IMR-90 (cell line): ENCODE measurements around the gene CTPS1. TPM values are rescaled to one million over a fixed set of nuclear protein-coding genes. Genes with fewer than 3 reads are reported as not detected.

Experiments used
- ATAC-seq: fragments of 200-7000 bp; cut with Tn5 transposase; 2 replicates; pipeline ENCODE4 v1.9.1; 2020; ENCODE audit warnings: low read depth, mild to moderate bottlenecking, moderate library complexity
- BruUV-seq: library from RNA; stranded (reverse); fragments of 400-500 nt; replicated peaks from 2 replicates; lab custom pipeline; 2021; lab: Mats Ljungman, UMichigan
- CTCF ChIA-PET: fragments of 300-600 bp; formaldehyde crosslinking; extraction: SDS; loops from one replicate; lab custom pipeline; 2021; ENCODE audit warnings: antibody characterized with exemption; lab: Yijun Ruan, JAX
- POLR2A ChIA-PET: fragments of 300-600 bp; sonication (Branson Sonifier 250); formaldehyde crosslinking; loops from one replicate; lab custom pipeline; 2022; ENCODE audit warnings: antibody characterized with exemption; ENCODE audit not compliant: unreplicated experiment; lab: Charles Lee
- DNase-seq: peaks from one replicate; pipeline ENCODE4 v3.0.0; 2013
- H2AFZ ChIP-seq: replicated peaks from 2 replicates; pipeline ENCODE3; 2013; ENCODE audit warnings: low read length, mild to moderate bottlenecking; ENCODE audit not compliant: poor library complexity
- H2AK5ac ChIP-seq: 2 replicates; pipeline ENCODE4 v1.6.1; 2013; ENCODE audit warnings: low read depth, low read length, inconsistent platforms
- H2AK9ac ChIP-seq: replicated peaks from 2 replicates; pipeline ENCODE3; 2013; ENCODE audit warnings: mild to moderate bottlenecking, low read depth, low read length, moderate library complexity; ENCODE audit not compliant: poor library complexity
- H2BK120ac ChIP-seq: 2 replicates; pipeline ENCODE4 v1.6.1; 2013; ENCODE audit warnings: low read depth, low read length, inconsistent platforms
- H2BK15ac ChIP-seq: 3 replicates; pipeline ENCODE4 v1.6.1; 2013; ENCODE audit warnings: low read depth, low read length, inconsistent platforms
- H2BK20ac ChIP-seq: 2 replicates; pipeline ENCODE4 v1.6.1; 2013; ENCODE audit warnings: low read depth, mild to moderate bottlenecking, inconsistent platforms, low read length, moderate library complexity
- H2BK5ac ChIP-seq: 2 replicates; pipeline ENCODE4 v1.6.1; 2013; ENCODE audit warnings: mild to moderate bottlenecking, low read depth, low read length, inconsistent platforms; ENCODE audit not compliant: poor library complexity, severe bottlenecking
- H3K14ac ChIP-seq: replicated peaks from 2 replicates; pipeline ENCODE4 v1.6.1; 2013; ENCODE audit warnings: low read depth, low read length, inconsistent platforms
- H3K18ac ChIP-seq: 2 replicates; pipeline ENCODE4 v1.6.1; 2013; ENCODE audit warnings: low read depth, low read length, control low read depth
- H3K23ac ChIP-seq: 2 replicates; pipeline ENCODE4 v1.6.1; 2013; ENCODE audit warnings: low read depth, low read length, inconsistent platforms
- H3K27ac ChIP-seq: 2 replicates; pipeline ENCODE4 v1.5.1; 2013; ENCODE audit warnings: mild to moderate bottlenecking, control low read depth, low read length; ENCODE audit not compliant: insufficient read depth
- H3K27me3 ChIP-seq: 2 replicates; pipeline ENCODE4 v1.6.1; 2013; ENCODE audit warnings: low read length; ENCODE audit not compliant: control insufficient read depth, insufficient read depth
- H3K36me3 ChIP-seq: 2 replicates; pipeline ENCODE4 v1.6.1; 2013; ENCODE audit warnings: low read length, mixed read lengths; ENCODE audit not compliant: control insufficient read depth, insufficient read depth
- H3K4ac ChIP-seq: 2 replicates; pipeline ENCODE4 v1.6.1; 2013; ENCODE audit warnings: low read depth, low read length, inconsistent platforms
- H3K4me1 ChIP-seq: 2 replicates; pipeline ENCODE4 v1.6.1; 2013; ENCODE audit warnings: low read length, mixed read lengths; ENCODE audit not compliant: control insufficient read depth, insufficient read depth
- H3K4me2 ChIP-seq: 2 replicates; pipeline ENCODE4 v1.6.1; 2013; ENCODE audit warnings: low read depth, mild to moderate bottlenecking, control low read depth, low read length, moderate library complexity
- H3K4me3 ChIP-seq: 2 replicates; pipeline ENCODE4 v1.5.1; 2013; ENCODE audit warnings: low read depth, mild to moderate bottlenecking, control low read depth, low read length, moderate library complexity; ENCODE audit not compliant: insufficient read depth
- H3K56ac ChIP-seq: 2 replicates; pipeline ENCODE4 v1.6.1; 2013; ENCODE audit warnings: low read length, inconsistent platforms; ENCODE audit not compliant: insufficient read depth; ENCODE audit errors: extremely low read depth
- H3K79me1 ChIP-seq, 2 experiments: 2 replicates each; pipeline ENCODE4 v1.6.1; 2013; ENCODE audit warnings: low read length in 2 of 2, inconsistent platforms in 1 of 2, low read depth in 1 of 2
- H3K9ac ChIP-seq: 2 replicates; pipeline ENCODE4 v1.6.1; 2013; ENCODE audit warnings: low read depth, low read length, control low read depth
- H3K9me1 ChIP-seq: 2 replicates; pipeline ENCODE4 v1.6.1; 2013; ENCODE audit warnings: low read length, inconsistent platforms; ENCODE audit not compliant: insufficient read depth
- H3K9me3 ChIP-seq: 2 replicates; pipeline ENCODE4 v1.6.1; 2013; ENCODE audit warnings: low read length; ENCODE audit not compliant: control insufficient read depth, insufficient read depth
- H4K20me1 ChIP-seq: 2 replicates; pipeline ENCODE4 v1.6.1; 2013; ENCODE audit warnings: low read length, inconsistent platforms; ENCODE audit not compliant: insufficient read depth
- H4K5ac ChIP-seq: 2 replicates; pipeline ENCODE4 v1.6.1; 2013; ENCODE audit warnings: mild to moderate bottlenecking, low read depth, low read length, control low read depth
- H4K8ac ChIP-seq, 2 experiments: 2 replicates each; pipeline ENCODE4 v1.6.1; 2013; ENCODE audit warnings: low read depth in 2 of 2, low read length in 2 of 2, control low read depth in 1 of 2, inconsistent platforms in 1 of 2
- H4K91ac ChIP-seq: 2 replicates; pipeline ENCODE4 v1.6.1; 2013; ENCODE audit warnings: low read depth, low read length, inconsistent platforms; ENCODE audit not compliant: insufficient read depth
- CHD1 ChIP-seq: IDR thresholded peaks from 2 replicates; pipeline ENCODE4 v1.6.1; 2012; ENCODE audit warnings: low read depth, low read length, improper control_type of control experiment
- ELK1 ChIP-seq: fragments of 150-350 bp; IDR thresholded peaks from 2 replicates; pipeline ENCODE4 v1.6.1; 2016; ENCODE audit warnings: low read depth, mild to moderate bottlenecking, low read length, moderate library complexity, borderline replicate concordance
- FOS ChIP-seq: fragments of 150-350 bp; IDR thresholded peaks from 2 replicates; pipeline ENCODE4 v1.6.1; 2016; ENCODE audit warnings: low read depth, low read length
- MAFK ChIP-seq: IDR thresholded peaks from 2 replicates; pipeline ENCODE4 v1.6.1; 2012; ENCODE audit warnings: low read depth, low read length, improper control_type of control experiment
- MAZ ChIP-seq: IDR thresholded peaks from 2 replicates; pipeline ENCODE4 v1.6.1; 2012; ENCODE audit warnings: low read depth, mild to moderate bottlenecking, low read length, improper control_type of control experiment, moderate library complexity, borderline replicate concordance
- MXI1 ChIP-seq: IDR thresholded peaks from 2 replicates; pipeline ENCODE4 v1.6.1; 2012; ENCODE audit warnings: low read depth, mild to moderate bottlenecking, low read length, moderate library complexity, borderline replicate concordance
- NFE2L2 ChIP-seq: fragments of 150-350 bp; IDR thresholded peaks from 2 replicates; pipeline ENCODE4 v1.6.1; 2016; ENCODE audit warnings: low read depth, mild to moderate bottlenecking, low read length
- POLR2A ChIP-seq: IDR thresholded peaks from 2 replicates; pipeline ENCODE4 v1.6.1; 2012; ENCODE audit warnings: mild to moderate bottlenecking, low read depth, low read length
- RAD21 ChIP-seq: IDR thresholded peaks from 2 replicates; pipeline ENCODE4 v1.6.1; 2012; ENCODE audit warnings: low read length, improper control_type of control experiment
- RCOR1 ChIP-seq: IDR thresholded peaks from 2 replicates; pipeline ENCODE4 v1.6.1; 2012; ENCODE audit warnings: mild to moderate bottlenecking, low read length, improper control_type of control experiment; ENCODE audit not compliant: insufficient replicate concordance
- SMC3 ChIP-seq: fragments of 150-350 bp; IDR thresholded peaks from 2 replicates; pipeline ENCODE4 v1.6.1; 2016; ENCODE audit warnings: low read depth, mild to moderate bottlenecking, antibody characterized with exemption, low read length, moderate library complexity
- USF2 ChIP-seq: fragments of 150-350 bp; IDR thresholded peaks from 2 replicates; pipeline ENCODE4 v1.6.1; 2017; ENCODE audit warnings: mild to moderate bottlenecking, antibody characterized with exemption, low read length, low read depth
- WGBS, 2 experiments: methylation state at CpG; one replicate each; pipeline versions ENCODE4 v1.1.5 to v1.1.7; 2013; ENCODE audit warnings: missing lambda C conversion rate in 2 of 2; ENCODE audit not compliant: insufficient read length in 1 of 2; ENCODE audit errors: extremely low coverage in 2 of 2; 5-methylcytosine and 5-hydroxymethylcytosine counted together
- dilution Hi-C: fragments of 300-500 bp; cut with HindIII; formaldehyde crosslinking; loops from one replicate; pipeline ENCODE4 v1.14.3; 2018; ENCODE audit warnings: low sequenced_read_pairs; ENCODE audit not compliant: unreplicated experiment
- in situ Hi-C: fragments of 300-500 bp; cut with MboI; formaldehyde crosslinking; loops from 3 replicates; pipeline ENCODE4 v1.14.3; 2019; ENCODE audit warnings: low sequenced_read_pairs, inconsistent platforms, mixed read lengths
- intact Hi-C: fragments of 100-400 bp; cut with micrococcal nuclease; formaldehyde crosslinking; loops from 2 replicates; pipeline ENCODE4 v1.10.0; 2022
- polyA plus RNA-seq, 3 experiments: library from polyadenylated mRNA; depleted of rRNA; stranded (reverse); fragments of >200 nt; gene quantifications; 2 replicates each; pipeline ENCODE4 v1.2.3, GENCODE V29; 2012; ENCODE audit warnings: low replicate concordance in 1 of 3
- total RNA-seq: library from RNA; depleted of rRNA; stranded (reverse); fragments of >200 nt; gene quantifications from 2 replicates; pipeline ENCODE4 v1.2.3, GENCODE V29; 2012
- TF ChIP-seq, protein P1 (sequence below): conservative IDR thresholded peaks from 2 replicates; pipeline ENCODE4 v1.5.1; 2012; ENCODE audit warnings: mild to moderate bottlenecking, low read depth, low read length, improper control_type of control experiment

Gene CTPS1
- total and polyA plus RNA-seq, 2 of the 4 experiments (the other 2 are of a cell fraction): 40.4 to 41.0 TPM

GRCh38 chr1:40948741-40949443, 30.6 kb upstream of the CTPS1 start:
- no peak overlapping the region for H3K4me2 ChIP-seq
- H3K9me1 ChIP-seq: 0 out of 2 replicates have a peak, but pooled peaks cover 6% of the 10 kb centered on the region
- H3K27ac ChIP-seq: peak overlapping the region; percentile 16; the same call in 1 of the 2 replicates
- no peaks in the 10 kb centered on the region for H4K20me1 ChIP-seq
- no peak overlapping the region for H4K91ac ChIP-seq
- intact Hi-C loops (no loop called here), in situ Hi-C loops (no loop called here), dilution Hi-C loops (no loop called here)
- peak overlapping the region; percentile 51; the same call in 1 of the 2 replicates for H2BK120ac ChIP-seq
- peak overlapping the region; percentile 85 for H2AFZ ChIP-seq
- H3K14ac ChIP-seq: peak overlapping the region; percentile 64; the same call in 1 of the 2 replicates
- H3K9ac ChIP-seq: no peak overlapping the region
- H3K4me3 ChIP-seq: no peak overlapping the region
- peak overlapping the region; percentile 22; the same call in 1 of the 3 replicates for H2BK15ac ChIP-seq
- peak overlapping the region; percentile 64 for H2BK5ac ChIP-seq
- H3K18ac ChIP-seq: peak overlapping the region; percentile 9; the same call in 1 of the 2 replicates
- H2BK20ac ChIP-seq: peak overlapping the region; percentile 69
- H4K5ac ChIP-seq: 0 out of 2 replicates have a peak overlapping the region, but pooled peaks have one; percentile 13
- peaks cover 6% of the 10 kb centered on the region for H3K4me1 ChIP-seq
- H3K36me3 ChIP-seq: no peaks in the 10 kb centered on the region
- POLR2A ChIA-PET: no interaction called here
- no TSS peak for BruUV-seq
- 52% methylated on average over 4 of the region's 9 CpGs; no CpG with 5 or more reads in 1 of the 2 experiments for WGBS, 2 experiments
- H3K4ac ChIP-seq: peak overlapping the region; percentile 63
- ATAC-seq: peak; percentile 62
- H3K9me3 ChIP-seq: peaks cover 5% of the 10 kb centered on the region; the same call in 1 of the 2 replicates
- H3K79me1 ChIP-seq: no peaks in the 10 kb centered on the region
- no peak overlapping the region for H3K56ac ChIP-seq
- peak; percentile 73 for DNase-seq
- H3K23ac ChIP-seq: peak overlapping the region; percentile 59; the same call in 1 of the 2 replicates
- peak overlapping the region; percentile 17; the same call in 1 of the 2 replicates for H2AK5ac ChIP-seq
- peak overlapping the region; percentile 33 for H2AK9ac ChIP-seq
- no peaks in the 10 kb centered on the region for H3K27me3 ChIP-seq
- peak overlapping the region in 1 of 2 experiments; percentile 81; a peak in 1 of 4 replicates for H4K8ac ChIP-seq
- CTCF ChIA-PET: interaction anchor here (0.6 to 3.9 kb wide), 15 partner anchors 9 to 1375 kb away, joined by 3 to 30 read pairs (median 4); partner anchors contain the start of gene CITED4
- no peak for TF ChIP-seq MAZ
- no peak for TF ChIP-seq MXI1
- TF ChIP-seq USF2: no peak
- no peak for TF ChIP-seq NFE2L2
- TF ChIP-seq, protein P1, sequence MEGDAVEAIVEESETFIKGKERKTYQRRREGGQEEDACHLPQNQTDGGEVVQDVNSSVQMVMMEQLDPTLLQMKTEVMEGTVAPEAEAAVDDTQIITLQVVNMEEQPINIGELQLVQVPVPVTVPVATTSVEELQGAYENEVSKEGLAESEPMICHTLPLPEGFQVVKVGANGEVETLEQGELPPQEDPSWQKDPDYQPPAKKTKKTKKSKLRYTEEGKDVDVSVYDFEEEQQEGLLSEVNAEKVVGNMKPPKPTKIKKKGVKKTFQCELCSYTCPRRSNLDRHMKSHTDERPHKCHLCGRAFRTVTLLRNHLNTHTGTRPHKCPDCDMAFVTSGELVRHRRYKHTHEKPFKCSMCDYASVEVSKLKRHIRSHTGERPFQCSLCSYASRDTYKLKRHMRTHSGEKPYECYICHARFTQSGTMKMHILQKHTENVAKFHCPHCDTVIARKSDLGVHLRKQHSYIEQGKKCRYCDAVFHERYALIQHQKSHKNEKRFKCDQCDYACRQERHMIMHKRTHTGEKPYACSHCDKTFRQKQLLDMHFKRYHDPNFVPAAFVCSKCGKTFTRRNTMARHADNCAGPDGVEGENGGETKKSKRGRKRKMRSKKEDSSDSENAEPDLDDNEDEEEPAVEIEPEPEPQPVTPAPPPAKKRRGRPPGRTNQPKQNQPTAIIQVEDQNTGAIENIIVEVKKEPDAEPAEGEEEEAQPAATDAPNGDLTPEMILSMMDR: peak; percentile 68
- no peak for TF ChIP-seq RCOR1
- peak; percentile 67 for TF ChIP-seq RAD21
- no peak for TF ChIP-seq MAFK
- TF ChIP-seq POLR2A: no peak
- peak; percentile 56 for TF ChIP-seq SMC3
- TF ChIP-seq ELK1: no peak
- TF ChIP-seq FOS: peak; percentile 57; the same call in 1 of the 2 replicates
- TF ChIP-seq CHD1: no peak
